GM21619 (cell line): ENCODE results near the gene FCN1.

Experiments used
- ATAC-seq: cut with Tn5 transposase; IDR thresholded peaks from one replicate; pipeline ENCODE4 v1.9.1; 2021; ENCODE audit not compliant: unreplicated experiment

FCN1 gene

GRCh38 chr9:134894136-134894860 is 23.4 kb downstream of the FCN1 start:
- no peak for ATAC-seq

- no peak for ATAC-seq
Observed at GRCh38 chr9:134892820-134893420, 24.8 kb downstream of the FCN1 start.

- ATAC-seq, result no peak
Observed at GRCh38 chr9:134892221-134892620, 25.5 kb downstream of the FCN1 start.

- no peak for ATAC-seq
Observed at GRCh38 chr9:134891713-134892112, 26.0 kb downstream of the FCN1 start.

GRCh38 chr9:134891053-134891452 is 26.7 kb downstream of the FCN1 start:
- no peak for ATAC-seq

GRCh38 chr9:134890155-134890495 is 27.6 kb downstream of the FCN1 start:
- ATAC-seq, result no peak

GRCh38 chr9:134889386-134890154 is 28.1 kb downstream of the FCN1 start:
- ATAC-seq, result no peak

- ATAC-seq, result no peak
Observed at GRCh38 chr9:134888603-134889190, 29.0 kb downstream of the FCN1 start.

- ATAC-seq, result no peak
Observed at GRCh38 chr9:134887686-134888602, 29.8 kb downstream of the FCN1 start.

GRCh38 chr9:134887219-134887618 is 30.5 kb downstream of the FCN1 start:
- ATAC-seq, result no peak

GRCh38 chr9:134886413-134886913 is 31.2 kb downstream of the FCN1 start:
- no peak for ATAC-seq

GRCh38 chr9:134885679-134886412 is 31.9 kb downstream of the FCN1 start:
- no peak for ATAC-seq

GRCh38 chr9:134885001-134885678 is 32.6 kb downstream of the FCN1 start:
- no peak for ATAC-seq

- ATAC-seq, result no peak
Observed at GRCh38 chr9:134884492-134884891, 33.2 kb downstream of the FCN1 start.

- ATAC-seq, result no peak
Observed at GRCh38 chr9:134883040-134883782, 34.5 kb downstream of the FCN1 start.

GRCh38 chr9:134882204-134882785 is 35.4 kb downstream of the FCN1 start:
- ATAC-seq, result no peak

- no peak for ATAC-seq
Observed at GRCh38 chr9:134881313-134881670, 36.4 kb downstream of the FCN1 start.
